Liver (tissue), 3 donors: ENCODE data around the gene RSRC1.

Experiments used
- EGR1 ChIP-seq, 2 donors: IDR thresholded peaks; 2 replicates each; pipeline ENCODE4 v1.6.1; 2016 to 2018; ENCODE audit warnings: antibody characterized with exemption in 2 of 2, low read depth in 2 of 2
- FOXA1 ChIP-seq: IDR thresholded peaks from 2 replicates; pipeline ENCODE4 v1.6.1; 2016; ENCODE audit warnings: antibody characterized with exemption
- GABPA ChIP-seq, 2 donors: IDR thresholded peaks in 1 of 2; conservative IDR thresholded peaks in 1 of 2; 2 replicates each; pipeline ENCODE4 v1.6.1; 2016; ENCODE audit warnings: antibody characterized with exemption in 2 of 2, mild to moderate bottlenecking in 1 of 2, moderate library complexity in 1 of 2
- JUND ChIP-seq, 2 donors: IDR thresholded peaks; 2 replicates each; pipeline ENCODE4 v1.6.1; 2016; ENCODE audit warnings: antibody characterized with exemption in 2 of 2
- TF ChIP-seq, protein P1 (sequence below): fragments of 150-350 bp; IDR thresholded peaks from 2 replicates; pipeline ENCODE4 v1.5.1; 2017; ENCODE audit warnings: improper control_type of control experiment, low read depth, low read length; ENCODE audit not compliant: missing input control
- TF ChIP-seq, protein P2 (sequence below): IDR thresholded peaks from 2 replicates; pipeline ENCODE4 v1.6.1; 2016; ENCODE audit warnings: antibody characterized with exemption
- TF ChIP-seq, protein P3 (sequence below): IDR thresholded peaks from 2 replicates; pipeline ENCODE4 v1.6.1; 2016; ENCODE audit warnings: antibody characterized with exemption, mild to moderate bottlenecking
- donor health status: healthy.
- donor health status: healthy.

DNA sequence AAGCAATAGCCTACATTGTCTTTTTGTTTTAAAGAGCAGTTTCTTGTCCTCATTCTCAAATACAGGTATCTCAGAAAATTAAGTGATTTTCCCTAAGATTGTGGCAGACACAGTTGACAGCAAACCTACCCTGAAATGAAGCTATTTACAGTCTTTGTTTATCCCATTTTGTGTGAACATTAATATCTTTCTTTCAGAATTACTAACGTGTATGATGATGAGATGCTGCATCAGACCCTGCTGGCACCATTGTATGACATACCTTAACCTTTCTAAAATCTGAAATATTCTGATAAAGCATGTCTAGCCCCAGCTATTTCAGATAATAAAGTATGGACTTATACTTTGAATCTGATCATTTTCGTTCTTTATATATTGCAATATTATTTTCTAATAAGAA, 185.9 kb downstream of the RSRC1 start:
- TF ChIP-seq, protein P1, sequence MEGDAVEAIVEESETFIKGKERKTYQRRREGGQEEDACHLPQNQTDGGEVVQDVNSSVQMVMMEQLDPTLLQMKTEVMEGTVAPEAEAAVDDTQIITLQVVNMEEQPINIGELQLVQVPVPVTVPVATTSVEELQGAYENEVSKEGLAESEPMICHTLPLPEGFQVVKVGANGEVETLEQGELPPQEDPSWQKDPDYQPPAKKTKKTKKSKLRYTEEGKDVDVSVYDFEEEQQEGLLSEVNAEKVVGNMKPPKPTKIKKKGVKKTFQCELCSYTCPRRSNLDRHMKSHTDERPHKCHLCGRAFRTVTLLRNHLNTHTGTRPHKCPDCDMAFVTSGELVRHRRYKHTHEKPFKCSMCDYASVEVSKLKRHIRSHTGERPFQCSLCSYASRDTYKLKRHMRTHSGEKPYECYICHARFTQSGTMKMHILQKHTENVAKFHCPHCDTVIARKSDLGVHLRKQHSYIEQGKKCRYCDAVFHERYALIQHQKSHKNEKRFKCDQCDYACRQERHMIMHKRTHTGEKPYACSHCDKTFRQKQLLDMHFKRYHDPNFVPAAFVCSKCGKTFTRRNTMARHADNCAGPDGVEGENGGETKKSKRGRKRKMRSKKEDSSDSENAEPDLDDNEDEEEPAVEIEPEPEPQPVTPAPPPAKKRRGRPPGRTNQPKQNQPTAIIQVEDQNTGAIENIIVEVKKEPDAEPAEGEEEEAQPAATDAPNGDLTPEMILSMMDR, result no peak
- no peak for TF ChIP-seq JUND (IDR thresholded peaks at IDR 0.05)
- TF ChIP-seq, protein P2, sequence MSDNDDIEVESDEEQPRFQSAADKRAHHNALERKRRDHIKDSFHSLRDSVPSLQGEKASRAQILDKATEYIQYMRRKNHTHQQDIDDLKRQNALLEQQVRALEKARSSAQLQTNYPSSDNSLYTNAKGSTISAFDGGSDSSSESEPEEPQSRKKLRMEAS, result no peak
- TF ChIP-seq, protein P3, sequence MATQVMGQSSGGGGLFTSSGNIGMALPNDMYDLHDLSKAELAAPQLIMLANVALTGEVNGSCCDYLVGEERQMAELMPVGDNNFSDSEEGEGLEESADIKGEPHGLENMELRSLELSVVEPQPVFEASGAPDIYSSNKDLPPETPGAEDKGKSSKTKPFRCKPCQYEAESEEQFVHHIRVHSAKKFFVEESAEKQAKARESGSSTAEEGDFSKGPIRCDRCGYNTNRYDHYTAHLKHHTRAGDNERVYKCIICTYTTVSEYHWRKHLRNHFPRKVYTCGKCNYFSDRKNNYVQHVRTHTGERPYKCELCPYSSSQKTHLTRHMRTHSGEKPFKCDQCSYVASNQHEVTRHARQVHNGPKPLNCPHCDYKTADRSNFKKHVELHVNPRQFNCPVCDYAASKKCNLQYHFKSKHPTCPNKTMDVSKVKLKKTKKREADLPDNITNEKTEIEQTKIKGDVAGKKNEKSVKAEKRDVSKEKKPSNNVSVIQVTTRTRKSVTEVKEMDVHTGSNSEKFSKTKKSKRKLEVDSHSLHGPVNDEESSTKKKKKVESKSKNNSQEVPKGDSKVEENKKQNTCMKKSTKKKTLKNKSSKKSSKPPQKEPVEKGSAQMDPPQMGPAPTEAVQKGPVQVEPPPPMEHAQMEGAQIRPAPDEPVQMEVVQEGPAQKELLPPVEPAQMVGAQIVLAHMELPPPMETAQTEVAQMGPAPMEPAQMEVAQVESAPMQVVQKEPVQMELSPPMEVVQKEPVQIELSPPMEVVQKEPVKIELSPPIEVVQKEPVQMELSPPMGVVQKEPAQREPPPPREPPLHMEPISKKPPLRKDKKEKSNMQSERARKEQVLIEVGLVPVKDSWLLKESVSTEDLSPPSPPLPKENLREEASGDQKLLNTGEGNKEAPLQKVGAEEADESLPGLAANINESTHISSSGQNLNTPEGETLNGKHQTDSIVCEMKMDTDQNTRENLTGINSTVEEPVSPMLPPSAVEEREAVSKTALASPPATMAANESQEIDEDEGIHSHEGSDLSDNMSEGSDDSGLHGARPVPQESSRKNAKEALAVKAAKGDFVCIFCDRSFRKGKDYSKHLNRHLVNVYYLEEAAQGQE, result no peak
- no peak for TF ChIP-seq FOXA1
- no peak for TF ChIP-seq GABPA (IDR thresholded peaks at IDR 0.05 in 1 of 2, conservative IDR thresholded peaks at IDR 0.05 in 1 of 2)
- TF ChIP-seq EGR1 (IDR thresholded peaks at IDR 0.05; ENCODE audit: low read depth in 2 of 2), result no peak
